GM06990 (cell line): ENCODE data around the gene FBXL13.
"Not testable (repeated sequence)": the region's sequence is repeated elsewhere in the genome, so short reads cannot be mapped to it uniquely, and the experiment has no call there.

Source experiments
- DNase-seq: peaks from one replicate; pipeline ENCODE4 v3.0.0-alpha.2; 2011; ENCODE audit not compliant: insufficient read length; ENCODE audit errors: extremely low read depth
- H3K27me3 ChIP-seq: replicated peaks from 2 replicates; pipeline ENCODE4 v1.6.0; 2011; ENCODE audit warnings: low read length; ENCODE audit not compliant: control insufficient read depth, insufficient read depth
- H3K36me3 ChIP-seq: 2 replicates; pipeline ENCODE4 v1.5.1; 2011; ENCODE audit warnings: low read length; ENCODE audit not compliant: control insufficient read depth, insufficient read depth
- H3K4me3 ChIP-seq: replicated peaks from 2 replicates; pipeline ENCODE4 v1.5.1; 2011; ENCODE audit warnings: low read depth, mild to moderate bottlenecking, control low read depth, low read length
- CTCF ChIP-seq: IDR thresholded peaks from 2 replicates; pipeline ENCODE4 v1.5.1; 2011; ENCODE audit warnings: low read length, control low read depth, mild to moderate bottlenecking, inconsistent platforms; ENCODE audit not compliant: insufficient read depth, poor library complexity, severe bottlenecking

FBXL13 gene

DNA sequence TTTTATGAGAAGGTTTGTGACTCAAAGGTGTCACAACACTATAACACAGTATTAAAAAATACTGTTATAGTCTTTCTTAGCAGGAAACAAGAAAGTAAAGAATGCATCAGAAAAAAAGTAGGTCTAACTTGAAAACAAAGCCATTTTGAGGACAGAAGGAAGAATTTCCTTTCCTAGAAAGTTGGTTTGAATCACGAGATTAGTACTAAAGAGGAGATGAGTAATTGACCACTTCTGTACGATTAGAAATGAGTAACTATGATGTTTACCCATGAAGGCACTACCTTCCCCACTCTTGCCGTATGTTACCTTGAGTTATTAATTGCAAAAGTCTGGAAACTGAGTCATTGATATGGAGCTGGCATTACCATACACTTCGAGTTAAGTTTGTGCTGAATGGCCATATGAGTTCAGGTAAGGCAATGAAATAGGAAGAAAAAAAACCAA lies 260.5 kb downstream of the FBXL13 start:
- no peaks in the 10 kb centered on the region; the same call in 1 of the 2 replicates for H3K36me3 ChIP-seq
- no peak for TF ChIP-seq CTCF
- H3K4me3 ChIP-seq = no peak overlapping the region
- DNase-seq = no peak
- H3K27me3 ChIP-seq = no peaks in the 10 kb centered on the region

GRCh38 chr7:102813191-102814024 lies 261.2 kb downstream of the FBXL13 start:
- H3K36me3 ChIP-seq = no peaks in the 10 kb centered on the region; the same call in 1 of the 2 replicates

GRCh38 chr7:102811942-102812678 lies 262.5 kb downstream of the FBXL13 start:
- Histone ChIP-seq H3K27me3 (no peaks in the 10 kb centered on the region), H3K4me3 (no peak overlapping the region), H3K36me3 (no peaks in the 10 kb centered on the region; the same call in 1 of the 2 replicates)
- no peak for DNase-seq
- no peak for TF ChIP-seq CTCF

More at GRCh38 chr7:102813191-102814024, 261.2 kb downstream of the FBXL13 start:
- TF ChIP-seq CTCF = no peak
- DNase-seq = no peak
- H3K27me3 ChIP-seq = no peaks in the 10 kb centered on the region
- H3K4me3 ChIP-seq = no peak overlapping the region

- H3K36me3 ChIP-seq = no peaks in the 10 kb centered on the region; the same call in 1 of the 2 replicates
- no peaks in the 10 kb centered on the region for H3K27me3 ChIP-seq
- DNase-seq = no peak
- H3K4me3 ChIP-seq = no peak overlapping the region
- no peak for TF ChIP-seq CTCF
Observed at GRCh38 chr7:102810916-102811315, 263.7 kb downstream of the FBXL13 start.

GRCh38 chr7:102806613-102807012 lies 268.0 kb downstream of the FBXL13 start:
- H3K36me3 ChIP-seq = no peaks in the 10 kb centered on the region; the same call in 1 of the 2 replicates
- H3K27me3 ChIP-seq = no peaks in the 10 kb centered on the region
- no peak overlapping the region for H3K4me3 ChIP-seq
- no peak for TF ChIP-seq CTCF
- no peak for DNase-seq

GRCh38 chr7:102795987-102796595 lies 278.5 kb downstream of the FBXL13 start:
- H3K4me3 ChIP-seq, DNase-seq, H3K36me3 ChIP-seq, H3K27me3 ChIP-seq: not testable (repeated sequence)

DNA sequence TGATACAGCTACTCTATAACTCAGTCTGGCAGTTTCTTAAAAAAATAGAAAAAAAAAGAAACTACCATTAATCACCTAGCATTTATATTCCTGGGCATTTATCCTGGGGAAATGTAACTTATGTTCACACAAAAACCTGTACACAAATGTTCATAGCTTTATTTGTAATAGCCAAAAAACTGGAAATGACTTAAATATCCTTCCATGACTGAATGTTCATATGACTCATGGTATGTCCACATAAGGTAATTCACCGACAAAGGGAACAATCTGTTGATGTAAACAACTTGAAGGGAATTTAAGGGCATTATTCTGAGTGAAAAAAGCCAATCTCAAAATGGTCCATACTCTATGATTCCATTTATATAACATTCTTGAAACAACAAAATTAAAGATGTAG lies 280.0 kb downstream of the FBXL13 start:
- H3K27me3 ChIP-seq, DNase-seq, H3K4me3 ChIP-seq, H3K36me3 ChIP-seq: not testable (repeated sequence)

DNA sequence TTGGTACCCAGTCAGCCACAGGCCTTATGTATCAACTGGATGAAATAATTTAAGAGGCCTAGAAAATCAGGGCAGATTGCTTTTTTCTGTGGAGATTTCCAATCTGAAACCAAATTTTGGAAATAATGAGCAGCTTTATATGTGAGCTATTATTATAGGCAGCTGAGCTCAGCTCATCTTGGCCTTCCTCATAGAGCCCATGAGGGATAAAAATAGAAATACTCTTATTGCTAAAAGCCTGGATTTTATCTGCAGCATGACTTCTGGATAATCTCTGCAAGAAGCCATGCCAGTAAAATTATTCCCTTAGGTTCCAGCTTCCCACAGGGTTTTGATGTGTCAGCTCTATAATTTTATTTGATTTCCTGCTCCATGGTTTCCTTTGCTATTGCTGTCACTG lies 282.8 kb downstream of the FBXL13 start:
- H3K27me3 ChIP-seq, H3K4me3 ChIP-seq, DNase-seq, H3K36me3 ChIP-seq: not testable (repeated sequence)
